H9 (cell line): ENCODE data around the gene AKAP11. TPM values are rescaled to one million over a fixed set of nuclear protein-coding genes. Genes with fewer than 3 reads are reported as not detected.

Experiments
- DNase-seq: peaks from one replicate; pipeline ENCODE4 v3.0.0-alpha.2; 2017
- H2AFZ ChIP-seq: one replicate; pipeline ENCODE4 v1.6.1; 2013; ENCODE audit warnings: mild to moderate bottlenecking, low read length, control low read depth, moderate library complexity
- H2AK5ac ChIP-seq: 2 replicates; pipeline ENCODE4 v1.6.1; 2013; ENCODE audit warnings: low read length, control low read depth, mixed read lengths; ENCODE audit not compliant: insufficient read length
- H2BK120ac ChIP-seq: one replicate; pipeline ENCODE4 v1.6.1; 2013; ENCODE audit warnings: low read depth, mild to moderate bottlenecking, low read length, control low read depth, inconsistent platforms; ENCODE audit not compliant: poor library complexity, severe bottlenecking
- H2BK12ac ChIP-seq: 2 replicates; pipeline ENCODE4 v1.6.1; 2013; ENCODE audit warnings: low read length, control low read depth, mixed read lengths, low read depth; ENCODE audit not compliant: insufficient read length
- H2BK15ac ChIP-seq: 2 replicates; pipeline ENCODE4 v1.6.1; 2013; ENCODE audit warnings: low read depth, low read length, control low read depth
- H2BK20ac ChIP-seq: one replicate; pipeline ENCODE4 v1.6.1; 2013; ENCODE audit warnings: low read depth, mild to moderate bottlenecking, low read length, control low read depth, inconsistent platforms; ENCODE audit not compliant: poor library complexity, severe bottlenecking
- H2BK5ac ChIP-seq: 2 replicates; pipeline ENCODE4 v1.6.1; 2013; ENCODE audit warnings: low read length, control low read depth, mixed read lengths; ENCODE audit not compliant: insufficient read length
- H3K14ac ChIP-seq: 2 replicates; pipeline ENCODE4 v1.6.1; 2013; ENCODE audit warnings: low read length, control low read depth; ENCODE audit not compliant: insufficient read depth
- H3K18ac ChIP-seq: 2 replicates; pipeline ENCODE4 v1.6.1; 2013; ENCODE audit warnings: low read depth, mild to moderate bottlenecking, mixed read lengths, low read length, control low read depth; ENCODE audit not compliant: insufficient read length
- H3K23ac ChIP-seq: 2 replicates; pipeline ENCODE4 v1.6.1; 2013; ENCODE audit warnings: low read length, control low read depth, mixed read lengths, low read depth; ENCODE audit not compliant: insufficient read length
- H3K23me2 ChIP-seq: 2 replicates; pipeline ENCODE4 v1.6.1; 2013; ENCODE audit warnings: low read depth, mild to moderate bottlenecking, mixed read lengths, low read length, control low read depth; ENCODE audit not compliant: insufficient read length, poor library complexity, severe bottlenecking
- H3K27ac ChIP-seq: 2 replicates; pipeline ENCODE4 v1.5.1; 2013; ENCODE audit warnings: low read length, control low read depth, mixed read lengths, low read depth; ENCODE audit not compliant: insufficient read length
- H3K27me3 ChIP-seq: 2 replicates; pipeline ENCODE4 v1.6.1; 2013; ENCODE audit warnings: low read length, control low read depth, inconsistent platforms; ENCODE audit not compliant: insufficient read depth
- H3K4ac ChIP-seq: 2 replicates; pipeline ENCODE4 v1.6.1; 2013; ENCODE audit warnings: low read depth, mild to moderate bottlenecking, control low read depth, inconsistent platforms, low read length, moderate library complexity
- H3K4me1 ChIP-seq: 2 replicates; pipeline ENCODE4 v1.6.1; 2013; ENCODE audit warnings: low read length, control low read depth, inconsistent platforms; ENCODE audit not compliant: insufficient read depth
- H3K4me2 ChIP-seq: 2 replicates; pipeline ENCODE4 v1.6.1; 2013; ENCODE audit warnings: low read length, control low read depth, mixed read lengths; ENCODE audit not compliant: insufficient read length, insufficient read depth
- H3K56ac ChIP-seq: 2 replicates; pipeline ENCODE4 v1.6.1; 2013; ENCODE audit warnings: low read depth, mild to moderate bottlenecking, mixed read lengths, low read length, control low read depth; ENCODE audit not compliant: insufficient read length
- H3K79me1 ChIP-seq: 2 replicates; pipeline ENCODE4 v1.6.1; 2013; ENCODE audit warnings: low read depth, mild to moderate bottlenecking, moderate library complexity, low read length, control low read depth, inconsistent platforms; ENCODE audit not compliant: insufficient read depth, poor library complexity, severe bottlenecking
- H3K79me2 ChIP-seq: 2 replicates; pipeline ENCODE4 v1.6.1; 2013; ENCODE audit warnings: low read length, control low read depth, inconsistent platforms; ENCODE audit not compliant: insufficient read depth
- H3K9ac ChIP-seq: 2 replicates; pipeline ENCODE4 v1.6.1; 2013; ENCODE audit warnings: low read length, control low read depth, mixed read lengths; ENCODE audit not compliant: insufficient read length; ENCODE audit errors: extremely low read depth
- H3K9me3 ChIP-seq: one replicate; pipeline ENCODE4 v1.6.1; 2013; ENCODE audit warnings: low read depth, low read length, inconsistent platforms; ENCODE audit not compliant: control insufficient read depth
- H3T11ph ChIP-seq: one replicate; pipeline ENCODE4 v1.6.1; 2013; ENCODE audit warnings: mild to moderate bottlenecking, low read length, control low read depth, inconsistent platforms
- H4K20me1 ChIP-seq: one replicate; pipeline ENCODE4 v1.6.1; 2013; ENCODE audit not compliant: control insufficient read depth, insufficient read length, insufficient read depth
- H4K5ac ChIP-seq: 2 replicates; pipeline ENCODE4 v1.6.1; 2013; ENCODE audit warnings: low read depth, mild to moderate bottlenecking, mixed read lengths, low read length, control low read depth; ENCODE audit not compliant: insufficient read length
- H4K8ac ChIP-seq: replicated peaks from 2 replicates; pipeline ENCODE4 v1.6.1; 2013; ENCODE audit warnings: low read length, control low read depth, mixed read lengths, low read depth; ENCODE audit not compliant: insufficient read length
- H4K91ac ChIP-seq: 2 replicates; pipeline ENCODE4 v1.6.1; 2013; ENCODE audit warnings: low read depth, mild to moderate bottlenecking, moderate library complexity, mixed read lengths, low read length, control low read depth; ENCODE audit not compliant: insufficient read length
- H3K27ac Mint-ChIP-seq, 3 experiments: 2 replicates in 2 of 3; 3 replicates in 1 of 3; pipeline ENCODE4 v1.8.0; 2020 to 2021; ENCODE audit warnings: mixed read lengths in 3 of 3, mild to moderate bottlenecking in 1 of 3, moderate library complexity in 1 of 3
- H3K27me3 Mint-ChIP-seq: 2 replicates; pipeline ENCODE4 v1.8.0; 2021; ENCODE audit warnings: low read depth, mild to moderate bottlenecking, moderate library complexity, mixed read lengths
- H3K36me3 Mint-ChIP-seq, 3 experiments: 2 replicates in 2 of 3; 3 replicates in 1 of 3; pipeline ENCODE4 v1.8.0; 2020 to 2021; ENCODE audit warnings: low read depth in 3 of 3, mixed read lengths in 3 of 3; ENCODE audit not compliant: insufficient read depth in 1 of 3
- H3K4me1 Mint-ChIP-seq, 2 experiments: 2 replicates each; pipeline ENCODE4 v1.8.0; 2020; ENCODE audit warnings: mixed read lengths in 2 of 2
- H3K4me3 Mint-ChIP-seq, 2 experiments: 2 replicates in 1 of 2; 3 replicates in 1 of 2; pipeline ENCODE4 v1.8.0; 2020 to 2021; ENCODE audit warnings: mild to moderate bottlenecking in 2 of 2, mixed read lengths in 2 of 2, moderate library complexity in 1 of 2
- H3K9me3 Mint-ChIP-seq, 2 experiments: 2 replicates in 1 of 2; 3 replicates in 1 of 2; pipeline ENCODE4 v1.8.0; 2020; ENCODE audit warnings: mild to moderate bottlenecking in 2 of 2, mixed read lengths in 2 of 2, moderate library complexity in 1 of 2
- CTCF ChIP-seq: fragments of 200-600 bp; sonication (generic); conservative IDR thresholded peaks from 3 replicates; pipeline ENCODE4 v1.8.0; 2021; ENCODE audit warnings: antibody characterized with exemption, mild to moderate bottlenecking
- WGBS: extraction: QIAGEN DNeasy Blood & Tissue Kit; methylation state at CpG from one replicate; pipeline ENCODE4 v1.1.7; 2013; ENCODE audit warnings: missing lambda C conversion rate, low lambda C conversion rate, mixed read lengths; ENCODE audit not compliant: insufficient read length; ENCODE audit errors: extremely low coverage; 5-methylcytosine and 5-hydroxymethylcytosine counted together
- total RNA-seq: library from RNA; stranded (reverse); gene quantifications from 2 replicates; pipeline ENCODE4 v1.2.1, GENCODE V29; 2021

Gene AKAP11
- total RNA-seq, 1 experiment from 2014 or later: 20.5 TPM

GRCh38 chr13:42279986-42280385 lies 8.0 kb downstream of the AKAP11 start:
- no peak overlapping the region for H3K27ac Mint-ChIP-seq
- no CpG with 5 or more reads among the region's 1 CpG for WGBS
- Histone ChIP-seq H3K79me1 (no peaks in the 10 kb centered on the region), H4K91ac (no peak overlapping the region), H3K14ac (no peak overlapping the region), H3K4me2 (no peak overlapping the region), H4K5ac (no peak overlapping the region), H2BK12ac (no peak overlapping the region), H3K79me2 (peaks cover 11% of the 10 kb centered on the region; the same call in 1 of the 2 replicates), H3K4me1 (peaks cover 8% of the 10 kb centered on the region), H3K9ac (no peak overlapping the region), H2BK120ac (no peak overlapping the region), H3K27me3 (no peaks in the 10 kb centered on the region), H2BK20ac (no peak overlapping the region), H2BK5ac (no peak overlapping the region), H3K23me2 (no peaks in the 10 kb centered on the region), H2AFZ (no peak overlapping the region), H2BK15ac (no peak overlapping the region), H3K18ac (no peak overlapping the region), H3K9me3 (no peaks in the 10 kb centered on the region), H3K27ac (no peak overlapping the region), H2AK5ac (no peak overlapping the region), H3K23ac (no peak overlapping the region), H3T11ph (no peak overlapping the region), H3K56ac (no peak overlapping the region), H4K20me1 (no peaks in the 10 kb centered on the region), H3K4ac (no peak overlapping the region), H4K8ac (no peak overlapping the region)
- no peaks in the 10 kb centered on the region for H3K27me3 Mint-ChIP-seq
- no peak for TF ChIP-seq CTCF
- no peak overlapping the region for H3K4me3 Mint-ChIP-seq
- H3K9me3 Mint-ChIP-seq: peaks cover 0 to 4% of the 10 kb centered on the region in 2 experiments; a peak in 1 of 5 replicates
- no peaks in the 10 kb centered on the region for H3K36me3 Mint-ChIP-seq
- no peak for DNase-seq
- H3K4me1 Mint-ChIP-seq: peaks cover 45 to 46% of the 10 kb centered on the region in 2 experiments
